Heart left ventricle (tissue), 13 donors: ENCODE data around the gene RNU7-1.

Experiments used
- POLR2A ChIP-seq, 2 donors: fragments of 450-650 bp; IDR thresholded peaks; one replicate each; pipeline ENCODE4 v1.6.1; 2017; ENCODE audit warnings: antibody characterized with exemption in 2 of 2, mild to moderate bottlenecking in 2 of 2, moderate library complexity in 2 of 2
- TF ChIP-seq, protein P1 (sequence below), 12 donors: fragments of 200-600 bp; sonication (generic) in 4 of 12; IDR thresholded peaks; one replicate each; pipeline versions ENCODE4 v1.5.0 to v1.8.0; 2018 to 2022; ENCODE audit warnings: antibody characterized with exemption in 12 of 12, mild to moderate bottlenecking in 5 of 12
- donor health status: ischemic (EF 13 %, LVEDD 7.1; RV severe dilation, severe dysfunction).
- donor health status: DM: no; HTN: yes; CAD: no.
- donor health status: DM: no; HTN: no; CAD: no.
- donor health status: ischemic (EF 25% LVEDD 6.9; RV normal size, moderate dysfunction).
- donor health status: ischemic (EF 25% LVEDD 5.7; RV mildly dilated, moderate dysfunction).
- donor health status: ischemic (EF 35%, LVEDD 5.7; RV mildly dilated, moderate dysfunction).
- donor health status: nonischemic (EF 11% LVEDD 7.7; RV severe dilation, severe dysfunction).
- donor health status: DM: yes; HTN: yes; CAD: no.
- donor health status: PGD.
- donor health status: ischemic (EF 29% LVEDD 5.4; RV normal size, mild dysfunction).
- donor health status: nonischemic (EF 23%, LVEDD 6.1; RV moderate dilation, normal function).

DNA sequence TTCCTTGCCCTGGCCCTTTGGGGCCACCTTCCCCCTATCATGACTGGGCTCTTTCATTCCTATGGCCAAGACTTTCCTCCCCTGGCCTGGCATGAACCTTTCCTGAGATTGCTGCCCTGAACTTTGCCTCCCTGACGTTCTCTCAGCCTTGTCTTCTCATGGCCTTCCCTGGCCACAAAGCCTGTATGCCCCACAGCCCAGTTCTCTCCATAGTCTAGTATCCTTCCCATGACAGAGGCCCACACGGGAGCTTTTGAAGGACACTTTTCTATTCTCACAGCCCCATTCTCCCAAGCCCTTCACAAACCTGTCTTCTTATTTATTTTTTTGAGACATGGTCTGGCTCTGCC is 4.5 kb upstream of the RNU7-1 start:
- TF ChIP-seq, protein P1, sequence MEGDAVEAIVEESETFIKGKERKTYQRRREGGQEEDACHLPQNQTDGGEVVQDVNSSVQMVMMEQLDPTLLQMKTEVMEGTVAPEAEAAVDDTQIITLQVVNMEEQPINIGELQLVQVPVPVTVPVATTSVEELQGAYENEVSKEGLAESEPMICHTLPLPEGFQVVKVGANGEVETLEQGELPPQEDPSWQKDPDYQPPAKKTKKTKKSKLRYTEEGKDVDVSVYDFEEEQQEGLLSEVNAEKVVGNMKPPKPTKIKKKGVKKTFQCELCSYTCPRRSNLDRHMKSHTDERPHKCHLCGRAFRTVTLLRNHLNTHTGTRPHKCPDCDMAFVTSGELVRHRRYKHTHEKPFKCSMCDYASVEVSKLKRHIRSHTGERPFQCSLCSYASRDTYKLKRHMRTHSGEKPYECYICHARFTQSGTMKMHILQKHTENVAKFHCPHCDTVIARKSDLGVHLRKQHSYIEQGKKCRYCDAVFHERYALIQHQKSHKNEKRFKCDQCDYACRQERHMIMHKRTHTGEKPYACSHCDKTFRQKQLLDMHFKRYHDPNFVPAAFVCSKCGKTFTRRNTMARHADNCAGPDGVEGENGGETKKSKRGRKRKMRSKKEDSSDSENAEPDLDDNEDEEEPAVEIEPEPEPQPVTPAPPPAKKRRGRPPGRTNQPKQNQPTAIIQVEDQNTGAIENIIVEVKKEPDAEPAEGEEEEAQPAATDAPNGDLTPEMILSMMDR (IDR thresholded peaks at IDR 0.05): no peak
- no peak for TF ChIP-seq POLR2A (IDR thresholded peaks at IDR 0.05)
